ENCODE data around the gene CAMK2N1.
A peak's percentile ranks its signal among the peaks of the same experiment; 100 is the strongest.

The CAMK2N1 gene

GRCh38 chr1:20485527-20486456 is at the start of gene CAMK2N1:
Gene CAMK2N1 (minus strand): TSS chr1:20486210. CDS start chr1:20485379, 831 bp downstream.
- Histone ChIP-seq H3K4me2 (ENCODE audit: low read length) (peak within 1 kb of the TSS; percentile 73), H3K36me3 (ENCODE audit: insufficient read depth, low read length) (no peaks in the 10 kb centered on the region), H3K4me1 (ENCODE audit: insufficient read depth, low read length, severe bottlenecking) (no peaks in the 10 kb centered on the region), H3K79me2 (ENCODE audit: insufficient read depth, low read length) (no peaks in the 10 kb centered on the region), H3K27me3 (ENCODE audit: insufficient read depth, low read length) (0 out of 2 replicates have a peak, but pooled peaks cover 6% of the 10 kb centered on the region), H3K9me3 (ENCODE audit: low read length) (no peaks in the 10 kb centered on the region), H3F3A (ENCODE audit: insufficient read depth, low read length) (no peaks in the 10 kb centered on the region), H3K9me2 (ENCODE audit: low read depth, low read length) (no peaks in the 10 kb centered on the region), H3K27ac (ENCODE audit: low read depth, low read length, poor library complexity, severe bottlenecking) (no peak within 1 kb of the TSS), H3K9ac (ENCODE audit: low read length) (peak within 1 kb of the TSS; percentile 39; the same call in 1 of the 2 replicates), H3K4me3 (ENCODE audit: low read depth, low read length, poor library complexity, severe bottlenecking) (peak within 1 kb of the TSS; percentile 42), H2AFZ (ENCODE audit: low read length) (no peak within 1 kb of the TSS), H4K20me1 (ENCODE audit: insufficient read depth, low read length) (no peaks in the 10 kb centered on the region)
- TF ChIP-seq EZH2 (IDR thresholded peaks at IDR 0.05; ENCODE audit: borderline replicate concordance, low read length) (no peak), CTCF (IDR thresholded peaks at IDR 0.05; ENCODE audit: low read length) (no peak)

GRCh38 chr1:20534659-20535417 is 48.8 kb upstream of the CAMK2N1 start:
- H3K79me2 ChIP-seq (ENCODE audit: insufficient read depth, low read length): no peaks in the 10 kb centered on the region
- TF ChIP-seq EZH2 (IDR thresholded peaks at IDR 0.05; ENCODE audit: borderline replicate concordance, low read length): no peak
- no peaks in the 10 kb centered on the region for H3K9me3 ChIP-seq (ENCODE audit: low read length)
- H3F3A ChIP-seq (ENCODE audit: insufficient read depth, low read length): no peaks in the 10 kb centered on the region
- H3K9me2 ChIP-seq (ENCODE audit: low read depth, low read length): no peaks in the 10 kb centered on the region
- no peak overlapping the region for H3K4me3 ChIP-seq (ENCODE audit: low read depth, low read length, poor library complexity, severe bottlenecking)
- no peak overlapping the region for H3K9ac ChIP-seq (ENCODE audit: low read length)
- no peaks in the 10 kb centered on the region for H3K27me3 ChIP-seq (ENCODE audit: insufficient read depth, low read length)
- no peak overlapping the region for H3K27ac ChIP-seq (ENCODE audit: low read depth, low read length, poor library complexity, severe bottlenecking)
- H2AFZ ChIP-seq (ENCODE audit: low read length): no peak overlapping the region
- H4K20me1 ChIP-seq (ENCODE audit: insufficient read depth, low read length): no peaks in the 10 kb centered on the region
- H3K4me1 ChIP-seq (ENCODE audit: insufficient read depth, low read length, severe bottlenecking): no peaks in the 10 kb centered on the region
- H3K36me3 ChIP-seq (ENCODE audit: insufficient read depth, low read length): no peaks in the 10 kb centered on the region
- H3K4me2 ChIP-seq (ENCODE audit: low read length): no peak overlapping the region

GRCh38 chr1:20533635-20534034 is 47.6 kb upstream of the CAMK2N1 start:
- Histone ChIP-seq H3K36me3 (ENCODE audit: insufficient read depth, low read length) (no peaks in the 10 kb centered on the region), H3K9ac (ENCODE audit: low read length) (no peak overlapping the region), H3K79me2 (ENCODE audit: insufficient read depth, low read length) (no peaks in the 10 kb centered on the region), H3K27ac (ENCODE audit: low read depth, low read length, poor library complexity, severe bottlenecking) (no peak overlapping the region), H3K4me3 (ENCODE audit: low read depth, low read length, poor library complexity, severe bottlenecking) (no peak overlapping the region), H3K4me1 (ENCODE audit: insufficient read depth, low read length, severe bottlenecking) (no peaks in the 10 kb centered on the region), H3F3A (ENCODE audit: insufficient read depth, low read length) (no peaks in the 10 kb centered on the region), H4K20me1 (ENCODE audit: insufficient read depth, low read length) (no peaks in the 10 kb centered on the region), H3K9me3 (ENCODE audit: low read length) (no peaks in the 10 kb centered on the region), H3K4me2 (ENCODE audit: low read length) (no peak overlapping the region), H3K9me2 (ENCODE audit: low read depth, low read length) (no peaks in the 10 kb centered on the region), H3K27me3 (ENCODE audit: insufficient read depth, low read length) (no peaks in the 10 kb centered on the region), H2AFZ (ENCODE audit: low read length) (no peak overlapping the region)
- TF ChIP-seq EZH2 (IDR thresholded peaks at IDR 0.05; ENCODE audit: borderline replicate concordance, low read length) (no peak), CTCF (IDR thresholded peaks at IDR 0.05; ENCODE audit: low read length) (no peak)

Data from OCI-LY1 (cell line).